GM19099 (cell line): Measurements from ENCODE around the gene KLF13.

Source experiments
- POLR2A ChIP-seq: IDR thresholded peaks from 3 replicates; pipeline ENCODE4 v1.6.1; 2011; ENCODE audit warnings: low read depth; ENCODE audit not compliant: insufficient read length; ENCODE audit errors: extremely low read depth

The KLF13 gene

DNA sequence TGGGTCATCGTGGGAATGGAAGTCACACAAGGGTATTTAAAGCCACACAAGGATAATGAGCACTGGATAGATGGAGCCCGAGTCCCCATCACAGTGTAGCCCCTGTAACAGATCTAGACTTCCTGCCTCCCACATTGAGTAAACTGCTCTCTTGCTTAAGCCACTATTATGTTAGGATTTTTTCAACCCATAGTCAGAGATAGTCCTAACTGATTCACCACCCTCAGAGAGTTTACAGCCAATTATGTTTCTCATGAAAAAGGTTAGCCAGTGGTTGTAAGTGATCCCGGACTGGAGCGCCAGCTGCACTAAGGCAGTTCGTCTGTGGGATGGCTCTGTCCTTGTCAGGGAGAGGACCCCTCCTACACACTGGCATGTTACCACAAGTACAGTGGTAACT lies 77.0 kb downstream of the KLF13 start:
- TF ChIP-seq POLR2A: no peak

DNA sequence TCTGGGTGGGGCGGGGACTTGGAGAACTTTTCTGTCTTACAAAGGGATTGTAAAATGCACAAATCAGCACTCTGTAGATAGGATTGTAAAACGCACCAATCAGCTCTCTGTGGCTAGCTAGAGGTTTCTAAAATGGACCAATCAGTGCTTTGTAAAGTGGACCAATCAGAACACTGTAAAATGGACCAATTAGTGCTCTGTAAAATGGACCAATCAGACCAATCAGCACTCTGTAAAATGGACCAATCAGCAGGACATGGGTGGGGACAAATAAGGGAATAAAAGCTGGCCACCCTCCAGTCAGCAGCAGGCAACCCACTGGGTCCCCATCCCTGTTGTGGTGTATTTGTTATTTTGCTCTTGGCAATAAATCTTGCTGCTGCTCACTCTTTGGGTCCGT lies 77.7 kb downstream of the KLF13 start:
- no peak for TF ChIP-seq POLR2A

DNA sequence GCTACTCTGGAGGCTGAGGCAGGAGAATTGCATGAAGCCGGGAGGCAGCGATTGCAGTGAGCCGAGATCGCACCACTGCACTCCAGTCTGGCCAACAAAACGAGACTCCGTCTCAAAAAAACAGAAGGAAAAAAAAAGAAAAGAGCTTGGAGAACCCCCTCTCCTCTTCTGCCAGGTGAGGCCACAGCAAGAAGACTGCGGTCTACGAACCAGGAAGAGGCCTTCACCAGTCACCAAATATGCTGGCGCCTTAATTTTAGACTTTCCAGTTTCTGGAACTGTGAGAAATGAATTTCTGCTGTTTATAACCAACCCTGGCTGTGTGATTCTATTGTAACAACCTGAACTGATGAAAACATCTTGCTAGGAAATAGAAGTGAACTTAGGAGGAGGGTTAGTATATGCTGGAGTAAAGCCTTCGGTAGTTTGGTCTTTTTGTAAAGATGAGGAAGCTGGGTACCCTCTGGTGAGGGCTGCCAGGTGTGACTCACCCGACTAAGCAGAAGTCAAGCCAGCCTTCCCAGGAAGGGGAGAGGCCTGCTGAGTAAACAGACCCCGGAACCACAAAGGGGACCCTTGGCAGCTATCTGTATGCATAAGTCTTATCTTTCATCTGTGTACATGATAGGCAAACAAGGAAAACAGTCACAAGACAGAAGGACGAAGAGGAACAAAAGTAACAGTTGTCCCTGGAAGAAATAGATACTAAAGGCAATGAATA lies 78.7 kb downstream of the KLF13 start:
- no peak for TF ChIP-seq POLR2A

DNA sequence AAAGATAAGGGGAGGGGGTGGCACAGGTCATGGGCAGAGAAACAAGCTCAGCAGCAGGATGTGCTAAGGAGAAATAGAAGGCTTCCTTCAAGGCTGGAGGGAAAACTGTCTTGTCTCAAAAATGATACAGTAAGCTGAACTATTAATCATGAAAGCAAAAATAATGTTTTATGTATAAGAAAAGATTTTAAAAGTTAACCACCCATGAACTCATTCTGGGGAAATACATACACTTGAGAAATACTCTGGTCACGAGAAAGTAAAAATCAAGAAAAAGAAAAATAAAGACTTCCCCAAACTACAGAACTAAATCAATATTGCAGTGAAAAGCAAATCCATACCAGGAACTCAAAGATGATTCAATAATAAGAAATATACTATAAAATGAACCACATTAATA lies 80.7 kb downstream of the KLF13 start:
- TF ChIP-seq POLR2A: no peak

DNA sequence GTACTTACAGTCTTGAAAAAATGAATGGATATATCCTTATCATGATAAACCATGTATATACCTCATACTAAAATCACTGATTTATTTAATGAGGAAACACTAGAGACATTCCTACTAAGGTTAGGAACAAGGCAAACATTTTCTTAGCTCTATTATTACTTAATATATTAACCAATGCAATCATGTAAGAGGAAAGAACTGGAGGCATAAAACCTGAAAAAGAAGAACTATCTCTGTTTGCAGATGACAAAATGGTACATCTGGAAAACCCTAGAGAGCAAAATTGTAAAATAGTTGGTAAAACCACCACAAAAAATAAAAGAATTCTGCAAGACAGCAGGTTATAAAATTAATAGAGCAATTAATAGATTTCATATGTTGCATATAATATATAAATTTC lies 81.2 kb downstream of the KLF13 start:
- TF ChIP-seq POLR2A: no peak

DNA sequence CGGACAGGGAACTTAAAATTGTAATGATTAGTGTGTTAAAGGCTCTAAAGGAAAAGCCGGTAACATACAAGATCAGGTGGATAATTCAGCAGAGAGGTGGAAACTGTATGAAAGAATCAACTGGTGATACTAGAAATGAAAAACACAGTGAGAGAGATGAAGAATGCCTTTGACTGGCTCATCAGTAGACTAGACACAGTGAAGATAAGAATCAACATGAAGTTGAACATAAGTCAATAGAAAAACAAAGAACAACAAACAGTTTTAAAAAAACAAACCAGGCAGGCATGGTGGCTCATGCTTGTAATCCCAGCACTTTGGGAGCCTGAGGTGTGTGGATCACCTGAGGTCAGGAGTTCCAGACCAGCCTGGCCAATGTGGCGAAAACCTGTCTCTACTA lies 82.1 kb downstream of the KLF13 start:
- TF ChIP-seq POLR2A: no peak

DNA sequence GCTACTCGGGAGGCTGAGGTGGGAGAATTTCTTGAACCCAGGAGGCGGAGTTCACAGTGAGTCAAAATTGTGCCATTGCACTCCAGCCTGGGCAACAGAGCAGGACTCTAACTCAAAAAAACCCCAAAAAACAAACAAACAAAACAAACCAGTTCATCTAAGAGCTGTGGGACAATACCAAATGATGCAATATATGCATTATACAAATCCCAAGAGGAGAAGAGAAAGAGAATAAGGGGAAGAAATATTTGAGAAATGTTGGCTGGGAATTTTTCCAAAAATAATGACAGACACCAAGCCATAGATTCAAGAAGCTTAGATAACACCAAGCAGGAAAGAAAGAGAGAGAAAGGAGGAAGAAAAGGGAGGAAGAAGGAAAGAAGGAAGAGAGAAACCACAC lies 82.5 kb downstream of the KLF13 start:
- TF ChIP-seq POLR2A: no peak

DNA sequence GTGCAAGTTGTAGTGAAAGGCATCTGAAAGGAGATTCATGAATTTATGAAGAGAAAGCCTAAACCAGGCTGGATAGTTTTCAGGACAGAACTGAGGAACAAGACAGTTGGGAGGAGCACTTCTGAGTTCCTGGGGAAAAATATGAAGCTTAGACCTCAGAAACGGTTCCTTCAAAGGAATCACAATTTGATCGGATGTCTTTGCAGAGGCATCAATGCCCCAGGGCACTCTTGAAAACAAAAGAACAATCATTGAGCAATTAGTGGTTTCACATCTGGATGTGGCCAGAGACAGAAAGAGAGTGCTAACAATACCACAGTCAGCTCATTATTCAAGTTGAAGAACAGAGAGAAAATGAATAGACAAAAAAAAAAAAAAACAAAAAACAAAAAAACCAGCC lies 86.2 kb downstream of the KLF13 start:
- no peak for TF ChIP-seq POLR2A

DNA sequence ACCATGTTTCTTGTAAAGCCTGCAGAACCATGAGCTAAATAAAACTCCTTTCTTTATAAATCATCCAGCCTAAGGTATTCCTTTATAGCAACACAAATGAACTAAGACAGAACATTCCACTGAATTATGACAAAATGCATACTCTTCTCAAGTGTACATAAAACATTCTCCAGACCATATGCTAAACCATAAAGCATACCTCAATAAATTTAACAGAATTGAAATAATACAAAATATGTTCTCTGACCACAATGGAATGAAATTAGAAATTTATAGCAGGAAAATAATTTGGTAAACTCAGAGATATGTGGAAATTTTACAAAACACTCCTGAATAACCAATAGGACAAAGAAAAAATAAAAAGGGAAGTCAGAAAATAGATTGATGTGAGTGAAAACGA lies 88.6 kb downstream of the KLF13 start:
- TF ChIP-seq POLR2A: no peak

DNA sequence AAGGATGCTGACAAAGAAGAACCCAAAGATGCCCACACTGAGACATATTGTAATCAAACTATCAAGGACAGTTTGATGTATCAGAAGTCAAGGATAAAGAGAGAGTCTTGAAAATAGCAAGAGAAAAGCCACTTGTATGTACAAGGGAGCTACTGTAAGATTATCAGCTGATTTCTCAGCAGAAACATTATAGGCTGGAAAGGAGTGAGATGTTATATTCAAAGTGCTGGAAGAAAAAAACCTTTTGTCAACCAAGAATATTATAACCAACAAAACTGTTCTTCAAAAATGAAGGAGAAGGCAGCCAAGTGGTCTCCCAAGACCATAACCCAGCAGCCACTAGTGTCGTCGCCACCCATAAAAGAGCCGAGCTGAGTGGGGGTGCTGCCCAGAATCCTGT lies 93.2 kb downstream of the KLF13 start:
- no peak for TF ChIP-seq POLR2A

DNA sequence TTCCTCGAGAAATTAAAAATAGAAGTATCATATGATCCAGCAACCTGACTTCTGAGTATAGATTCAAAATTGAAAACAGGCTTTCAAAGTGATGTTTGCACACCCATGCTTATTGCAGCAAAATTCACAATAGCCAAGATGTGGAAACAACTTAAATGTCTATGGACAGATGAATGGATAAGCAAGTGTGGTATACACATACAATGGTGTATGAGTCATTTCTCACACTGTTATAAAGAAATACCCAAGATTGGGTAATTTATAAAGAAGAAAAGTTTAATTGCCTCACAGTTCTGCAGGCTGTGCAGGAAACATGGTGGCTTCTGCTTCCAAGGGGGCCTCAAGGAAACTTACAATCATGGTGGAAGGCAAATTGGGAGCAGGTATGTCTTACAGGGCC lies 100.8 kb downstream of the KLF13 start:
- no peak for TF ChIP-seq POLR2A
